Activated CD4-positive, alpha-beta T cell treated with anti-CD3 and anti-CD28 coated beads, Interleukin-2, amount 10 ng/mL, durations not matched to agents 24 days and 14 days (primary cell): ENCODE measurements around the gene PIGL. TPM values are rescaled to one million over a fixed set of nuclear protein-coding genes. Genes with fewer than 3 reads are reported as not detected.

ENCODE experiments used
- DNase-seq: peaks from one replicate; pipeline ENCODE4 v3.0.0; 2022
- H3K27ac Mint-ChIP-seq: one replicate; pipeline ENCODE4 v1.8.0; 2022; ENCODE audit warnings: mild to moderate bottlenecking, mixed read lengths
- H3K27me3 Mint-ChIP-seq: one replicate; pipeline ENCODE4 v1.8.0; 2022; ENCODE audit warnings: mixed read lengths
- H3K36me3 Mint-ChIP-seq: one replicate; pipeline ENCODE4 v1.8.0; 2022; ENCODE audit warnings: low read depth, mild to moderate bottlenecking, mixed read lengths
- H3K4me1 Mint-ChIP-seq: one replicate; pipeline ENCODE4 v1.8.0; 2021; ENCODE audit warnings: mixed read lengths
- H3K4me3 Mint-ChIP-seq: one replicate; pipeline ENCODE4 v1.8.0; 2022; ENCODE audit warnings: mild to moderate bottlenecking, moderate library complexity, mixed read lengths
- H3K9me3 Mint-ChIP-seq: one replicate; pipeline ENCODE4 v1.8.0; 2021; ENCODE audit warnings: mixed read lengths
- intact Hi-C: fragments of 100-400 bp; cut with micrococcal nuclease; formaldehyde crosslinking; loops from one replicate; pipeline ENCODE4 v1.15.1; 2023
- total RNA-seq: library from RNA; stranded (reverse); gene quantifications from 2 replicates; pipeline ENCODE4 v1.2.3, GENCODE V29; 2022

PIGL gene
- total RNA-seq, 1 donor from 2014 or later: 41.5 TPM

- H3K4me3 Mint-ChIP-seq: no peak overlapping the region
- intact Hi-C loops: no loop called here
- no peaks in the 10 kb centered on the region for H3K9me3 Mint-ChIP-seq
- H3K27ac Mint-ChIP-seq: no peak overlapping the region
- H3K36me3 Mint-ChIP-seq: peaks cover 15% of the 10 kb centered on the region
- no peaks in the 10 kb centered on the region for H3K27me3 Mint-ChIP-seq
- H3K4me1 Mint-ChIP-seq: peaks cover 7% of the 10 kb centered on the region
- DNase-seq: no peak
Observed at GRCh38 chr17:16243385-16243784, 26.4 kb downstream of the PIGL start.

GRCh38 chr17:16243801-16244567 is 27.0 kb downstream of the PIGL start:
- no peak for DNase-seq
- intact Hi-C loops: no loop called here
- no peaks in the 10 kb centered on the region for H3K9me3 Mint-ChIP-seq

DNA sequence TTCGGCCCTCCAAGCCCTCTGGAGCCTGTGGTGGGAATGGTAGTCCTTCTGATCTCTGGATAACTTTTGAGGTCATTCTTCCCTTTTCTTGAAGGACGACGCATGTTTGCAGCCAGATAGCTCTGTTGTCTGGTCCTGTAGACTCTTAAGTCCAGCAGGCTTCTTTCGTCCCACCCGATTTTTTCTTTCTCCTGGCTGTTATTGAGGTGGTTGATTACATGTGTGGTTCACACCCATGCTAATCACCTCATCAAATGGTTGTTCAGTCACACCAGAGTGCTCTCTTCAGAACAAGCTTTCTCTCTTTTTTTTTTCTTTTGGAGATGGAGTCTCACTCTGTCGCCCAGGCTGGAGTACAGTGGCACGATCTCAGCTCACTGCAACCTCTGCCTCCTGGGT is 30.6 kb downstream of the PIGL start:
- H3K4me1 Mint-ChIP-seq: peaks cover 13% of the 10 kb centered on the region

More at GRCh38 chr17:16243801-16244567, 27.0 kb downstream of the PIGL start:
- H3K36me3 Mint-ChIP-seq: peaks cover 19% of the 10 kb centered on the region
- peaks cover 7% of the 10 kb centered on the region for H3K4me1 Mint-ChIP-seq
- H3K27ac Mint-ChIP-seq: no peak overlapping the region
- no peak overlapping the region for H3K4me3 Mint-ChIP-seq
- H3K27me3 Mint-ChIP-seq: no peaks in the 10 kb centered on the region

GRCh38 chr17:16250635-16251034 is 33.6 kb downstream of the PIGL start:
- no peak for DNase-seq
- Mint-ChIP-seq H3K27me3 (no peaks in the 10 kb centered on the region), H3K36me3 (peaks cover 17% of the 10 kb centered on the region), H3K27ac (no peak overlapping the region), H3K9me3 (no peaks in the 10 kb centered on the region), H3K4me1 (peaks cover 12% of the 10 kb centered on the region), H3K4me3 (no peak overlapping the region)
- intact Hi-C loops: no loop called here

More for the DNA sequence above, 30.6 kb downstream of the PIGL start:
- Mint-ChIP-seq H3K27me3 (no peaks in the 10 kb centered on the region), H3K4me3 (no peak overlapping the region), H3K36me3 (peaks cover 13% of the 10 kb centered on the region), H3K9me3 (no peaks in the 10 kb centered on the region), H3K27ac (no peak overlapping the region)
- intact Hi-C loops: no loop called here
- DNase-seq: no peak

- no peak for DNase-seq
- Mint-ChIP-seq H3K27me3 (no peaks in the 10 kb centered on the region), H3K9me3 (no peaks in the 10 kb centered on the region), H3K27ac (no peak overlapping the region), H3K4me3 (no peak overlapping the region), H3K4me1 (peaks cover 15% of the 10 kb centered on the region), H3K36me3 (peaks cover 19% of the 10 kb centered on the region)
- intact Hi-C loops: no loop called here
Observed at GRCh38 chr17:16251043-16251442, 34.0 kb downstream of the PIGL start.

GRCh38 chr17:16251556-16251955 is 34.5 kb downstream of the PIGL start:
- Mint-ChIP-seq H3K27me3 (no peaks in the 10 kb centered on the region), H3K27ac (no peak overlapping the region), H3K36me3 (peaks cover 19% of the 10 kb centered on the region), H3K4me3 (no peak overlapping the region), H3K9me3 (no peaks in the 10 kb centered on the region), H3K4me1 (peaks cover 15% of the 10 kb centered on the region)
- DNase-seq: no peak
- intact Hi-C loops: no loop called here

DNA sequence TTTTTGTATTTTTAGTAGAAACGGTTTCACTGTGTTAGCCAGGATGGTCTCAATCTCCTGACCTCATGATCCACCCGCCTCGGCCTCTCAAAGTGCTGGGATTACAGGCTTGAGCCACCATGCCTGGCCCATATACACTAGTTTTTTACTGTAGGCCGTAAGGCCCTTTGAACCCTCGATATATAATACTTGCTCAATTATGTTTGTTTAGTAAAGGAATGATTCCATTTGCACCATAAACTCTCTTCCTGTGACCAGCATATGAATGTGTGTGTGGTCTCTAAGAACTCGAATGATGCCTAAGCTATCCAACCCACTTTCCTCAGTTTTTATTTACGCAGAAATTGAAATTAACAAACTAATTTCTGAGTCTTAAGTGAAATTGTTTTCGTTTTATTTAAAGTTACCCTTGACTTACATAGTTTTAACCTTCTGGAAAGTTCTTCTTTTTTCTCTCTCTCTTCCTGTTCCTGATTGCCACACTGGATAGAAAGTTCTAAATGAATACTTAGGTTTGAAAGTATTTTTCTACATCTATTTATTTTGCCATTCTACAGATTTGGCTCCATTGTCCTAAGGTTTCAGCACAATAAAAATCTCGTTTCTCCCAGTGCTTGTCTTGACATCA is 37.9 kb downstream of the PIGL start:
- DNase-seq: no peak
- intact Hi-C loops: no loop called here
- no peaks in the 10 kb centered on the region for H3K27me3 Mint-ChIP-seq
- H3K9me3 Mint-ChIP-seq: no peaks in the 10 kb centered on the region
- H3K4me3 Mint-ChIP-seq: no peak overlapping the region
- peaks cover 15% of the 10 kb centered on the region for H3K4me1 Mint-ChIP-seq
- H3K36me3 Mint-ChIP-seq: peaks cover 18% of the 10 kb centered on the region
- no peak overlapping the region for H3K27ac Mint-ChIP-seq

GRCh38 chr17:16255481-16255921 is 38.5 kb downstream of the PIGL start:
- H3K27ac Mint-ChIP-seq: no peak overlapping the region
- no peaks in the 10 kb centered on the region for H3K9me3 Mint-ChIP-seq
- intact Hi-C loops: no loop called here
- no peak for DNase-seq
- H3K4me1 Mint-ChIP-seq: peaks cover 15% of the 10 kb centered on the region
- H3K27me3 Mint-ChIP-seq: no peaks in the 10 kb centered on the region
- H3K4me3 Mint-ChIP-seq: no peak overlapping the region
- peaks cover 20% of the 10 kb centered on the region for H3K36me3 Mint-ChIP-seq

DNA sequence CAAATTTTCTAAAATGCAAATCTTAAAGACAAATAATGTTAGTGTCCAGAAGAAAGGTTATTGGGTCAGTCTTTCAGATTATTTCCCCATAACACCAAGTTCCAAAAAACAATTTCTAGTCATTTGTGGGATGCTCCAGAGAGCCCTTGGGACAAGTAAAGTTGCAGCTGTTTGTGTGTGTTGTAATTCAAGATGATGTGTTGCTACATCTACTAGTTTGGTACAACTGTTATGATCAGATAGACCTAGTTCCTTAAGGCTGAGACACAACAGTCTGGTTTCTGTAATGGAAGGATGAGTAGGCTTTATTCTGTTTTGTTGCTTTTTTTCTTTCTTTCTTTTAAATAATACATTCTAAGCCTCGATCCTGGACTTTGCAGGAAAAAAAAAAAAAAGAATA is 41.9 kb downstream of the PIGL start:
- no peak overlapping the region for H3K4me3 Mint-ChIP-seq
- intact Hi-C loops: no loop called here
- H3K36me3 Mint-ChIP-seq: peaks cover 25% of the 10 kb centered on the region
- no peaks in the 10 kb centered on the region for H3K9me3 Mint-ChIP-seq
- H3K27ac Mint-ChIP-seq: no peak overlapping the region
- DNase-seq: no peak
- no peaks in the 10 kb centered on the region for H3K27me3 Mint-ChIP-seq
- H3K4me1 Mint-ChIP-seq: peaks cover 10% of the 10 kb centered on the region

- DNase-seq: no peak
- peaks cover 2% of the 10 kb centered on the region for H3K9me3 Mint-ChIP-seq
- intact Hi-C loops: no loop called here
- H3K4me1 Mint-ChIP-seq: peaks cover 10% of the 10 kb centered on the region
- no peak overlapping the region for H3K4me3 Mint-ChIP-seq
- H3K27ac Mint-ChIP-seq: no peak overlapping the region
- H3K27me3 Mint-ChIP-seq: no peaks in the 10 kb centered on the region
- peaks cover 21% of the 10 kb centered on the region for H3K36me3 Mint-ChIP-seq
Observed at GRCh38 chr17:16259926-16260325, 42.9 kb downstream of the PIGL start.

- Mint-ChIP-seq H3K27me3 (no peaks in the 10 kb centered on the region), H3K9me3 (peaks cover 5% of the 10 kb centered on the region), H3K27ac (no peak overlapping the region), H3K36me3 (peaks cover 20% of the 10 kb centered on the region), H3K4me1 (no peaks in the 10 kb centered on the region), H3K4me3 (no peak overlapping the region)
- DNase-seq: no peak
- intact Hi-C loops: no loop called here
Observed at GRCh38 chr17:16261049-16261448, 44.0 kb downstream of the PIGL start.

GRCh38 chr17:16262201-16262600 is 45.2 kb downstream of the PIGL start:
- H3K4me1 Mint-ChIP-seq: peaks cover 2% of the 10 kb centered on the region
- peaks cover 22% of the 10 kb centered on the region for H3K36me3 Mint-ChIP-seq
- DNase-seq: no peak
- H3K27ac Mint-ChIP-seq: no peak overlapping the region
- no peak overlapping the region for H3K4me3 Mint-ChIP-seq
- intact Hi-C loops: no loop called here
- no peaks in the 10 kb centered on the region for H3K27me3 Mint-ChIP-seq
- peaks cover 5% of the 10 kb centered on the region for H3K9me3 Mint-ChIP-seq

DNA sequence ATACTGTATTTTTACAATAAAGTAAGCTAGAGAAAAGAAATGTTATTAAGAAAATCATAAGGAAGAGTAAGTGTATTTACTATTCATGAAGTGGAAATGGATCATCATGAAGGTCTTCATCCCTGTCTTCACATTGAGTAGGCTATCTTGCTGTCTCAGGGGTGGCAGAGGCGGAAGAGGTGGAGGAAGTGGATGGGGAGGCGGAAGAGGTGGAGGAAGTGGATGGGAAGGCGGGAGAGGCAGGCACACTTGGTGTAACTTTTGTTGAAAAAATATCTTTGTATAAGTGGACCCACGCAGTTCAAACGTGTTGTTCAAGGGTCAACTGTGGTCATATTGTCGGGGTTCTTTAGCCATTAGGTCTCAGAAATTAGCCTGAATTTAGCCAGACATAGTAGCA is 50.2 kb downstream of the PIGL start:
- Mint-ChIP-seq H3K9me3 (peaks cover 5% of the 10 kb centered on the region), H3K4me1 (peaks cover 19% of the 10 kb centered on the region), H3K36me3 (peaks cover 4% of the 10 kb centered on the region), H3K27me3 (no peaks in the 10 kb centered on the region), H3K27ac (peak overlapping the region; percentile 80), H3K4me3 (peak overlapping the region; percentile 57)
- intact Hi-C loops: no loop called here
- no peak for DNase-seq

GRCh38 chr17:16269658-16270057 is 52.6 kb downstream of the PIGL start:
- Mint-ChIP-seq H3K36me3 (peaks cover 8% of the 10 kb centered on the region), H3K9me3 (peaks cover 5% of the 10 kb centered on the region), H3K27ac (peak overlapping the region; percentile 45), H3K27me3 (no peaks in the 10 kb centered on the region), H3K4me1 (peaks cover 22% of the 10 kb centered on the region), H3K4me3 (no peak overlapping the region)
- intact Hi-C loops: no loop called here
- no peak for DNase-seq
